ENCODE measurements around the gene ZNF117.
"Not testable (repeated sequence)": the region's sequence is repeated elsewhere in the genome, so short reads cannot be mapped to it uniquely, and the experiment has no call there.

DNA sequence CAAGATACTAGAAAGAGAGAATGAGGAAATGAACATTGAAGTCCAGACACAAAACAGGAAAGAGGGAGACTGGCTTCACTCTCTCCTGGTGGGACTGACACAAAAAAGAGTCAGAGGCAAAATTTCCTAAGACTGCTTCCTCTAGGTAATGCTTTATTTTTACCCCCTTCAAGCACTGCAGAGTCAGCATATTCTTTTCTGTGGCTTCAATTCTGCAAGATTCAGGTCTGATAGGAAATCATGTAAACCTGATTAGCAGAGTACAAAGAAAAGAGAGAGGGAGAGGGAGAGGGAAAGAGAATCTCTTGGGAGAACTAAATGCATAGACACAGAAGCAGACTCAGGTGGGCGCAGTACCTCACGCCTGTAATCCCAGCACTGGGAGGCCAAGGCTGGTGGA lies 18.6 kb upstream of the ZNF117 start:
- TF ChIP-seq POLR2A (IDR thresholded peaks at IDR 0.05) = not testable (repeated sequence)
- TF ChIP-seq, protein P1, sequence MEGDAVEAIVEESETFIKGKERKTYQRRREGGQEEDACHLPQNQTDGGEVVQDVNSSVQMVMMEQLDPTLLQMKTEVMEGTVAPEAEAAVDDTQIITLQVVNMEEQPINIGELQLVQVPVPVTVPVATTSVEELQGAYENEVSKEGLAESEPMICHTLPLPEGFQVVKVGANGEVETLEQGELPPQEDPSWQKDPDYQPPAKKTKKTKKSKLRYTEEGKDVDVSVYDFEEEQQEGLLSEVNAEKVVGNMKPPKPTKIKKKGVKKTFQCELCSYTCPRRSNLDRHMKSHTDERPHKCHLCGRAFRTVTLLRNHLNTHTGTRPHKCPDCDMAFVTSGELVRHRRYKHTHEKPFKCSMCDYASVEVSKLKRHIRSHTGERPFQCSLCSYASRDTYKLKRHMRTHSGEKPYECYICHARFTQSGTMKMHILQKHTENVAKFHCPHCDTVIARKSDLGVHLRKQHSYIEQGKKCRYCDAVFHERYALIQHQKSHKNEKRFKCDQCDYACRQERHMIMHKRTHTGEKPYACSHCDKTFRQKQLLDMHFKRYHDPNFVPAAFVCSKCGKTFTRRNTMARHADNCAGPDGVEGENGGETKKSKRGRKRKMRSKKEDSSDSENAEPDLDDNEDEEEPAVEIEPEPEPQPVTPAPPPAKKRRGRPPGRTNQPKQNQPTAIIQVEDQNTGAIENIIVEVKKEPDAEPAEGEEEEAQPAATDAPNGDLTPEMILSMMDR (IDR thresholded peaks at IDR 0.05) = not testable (repeated sequence)

Data from Peyer's patch (tissue), 4 donors.